B cell (primary cell): ENCODE results near the gene MSLN. TPM values are rescaled to one million over a fixed set of nuclear protein-coding genes. Genes with fewer than 3 reads are reported as not detected.

Source experiments
- ATAC-seq: fragments of 200-7000 bp; cut with Tn5 transposase; one replicate; pipeline ENCODE4 v1.10.0; 2021; ENCODE audit warnings: low read depth, mild to moderate bottlenecking, moderate number of reproducible peaks, moderate library complexity
- CTCF ChIA-PET: fragments of 350-600 bp; sonication (Branson Sonifier 250); formaldehyde crosslinking; loops from one replicate; lab custom pipeline; 2021; ENCODE audit warnings: antibody characterized with exemption, inconsistent platforms; lab: Charles Lee
- POLR2A ChIA-PET: fragments of 350-600 bp; sonication (Branson Sonifier 250); formaldehyde crosslinking; loops from one replicate; lab custom pipeline; 2021; ENCODE audit warnings: antibody characterized with exemption; lab: Charles Lee
- DNase-seq: peaks from one replicate; pipeline ENCODE4 v3.0.0; 2013
- H2AFZ ChIP-seq: 2 replicates; pipeline ENCODE4 v1.6.1; 2012; ENCODE audit warnings: mild to moderate bottlenecking, low read depth, low read length; ENCODE audit not compliant: insufficient read depth, poor library complexity, severe bottlenecking
- H3K27ac ChIP-seq, 2 donors: 1 replicate in 1 of 2; 2 replicates in 1 of 2; pipeline ENCODE4 v1.5.1; 2012 to 2013; ENCODE audit warnings: low read length in 2 of 2, mild to moderate bottlenecking in 2 of 2, moderate library complexity in 1 of 2
- H3K27me3 ChIP-seq, 4 experiments: fragments of 200-600 bp in 1 of 4; sonication (generic) in 1 of 4; replicated peaks in 1 of 4; 1 replicate in 2 of 4; 2 replicates in 2 of 4; pipeline versions ENCODE4 v1.6.1 to v1.7.0; 2013 to 2016; ENCODE audit warnings: low read length in 3 of 4, mild to moderate bottlenecking in 2 of 4, mixed read lengths in 1 of 4, moderate library complexity in 1 of 4; ENCODE audit not compliant: insufficient read depth in 4 of 4, control insufficient read depth in 3 of 4; ENCODE audit errors: control extremely low read depth in 1 of 4
- H3K36me3 ChIP-seq, 2 experiments: replicated peaks in 1 of 2; 1 replicate in 1 of 2; 2 replicates in 1 of 2; pipeline versions ENCODE4 v1.6.1 to v1.7.1; 2013; ENCODE audit warnings: low read length in 1 of 2; ENCODE audit not compliant: insufficient read depth in 2 of 2, control insufficient read depth in 1 of 2; ENCODE audit errors: control extremely low read depth in 1 of 2, extremely low read depth in 1 of 2
- H3K4me1 ChIP-seq, 2 donors: fragments of 200-600 bp in 1 of 2; sonication (generic) in 1 of 2; 1 replicate in 1 of 2; 2 replicates in 1 of 2; pipeline versions ENCODE4 v1.5.1 to v1.6.1; 2013 to 2017; ENCODE audit warnings: low read length in 2 of 2; ENCODE audit not compliant: control insufficient read depth in 2 of 2, insufficient read depth in 2 of 2
- H3K4me2 ChIP-seq: replicated peaks from 2 replicates; pipeline ENCODE3; 2012; ENCODE audit warnings: mild to moderate bottlenecking, low read depth, low read length; ENCODE audit not compliant: poor library complexity, severe bottlenecking
- H3K4me3 ChIP-seq, 5 experiments: fragments of 200-600 bp in 1 of 5; sonication (generic) in 1 of 5; 1 replicate in 3 of 5; 2 replicates in 2 of 5; pipeline versions ENCODE4 v1.5.1 to v1.7.0; 2011 to 2016; ENCODE audit warnings: low read length in 4 of 5, mild to moderate bottlenecking in 4 of 5, low read depth in 2 of 5, control low read depth in 1 of 5, moderate library complexity in 1 of 5; ENCODE audit not compliant: insufficient read depth in 1 of 5; ENCODE audit errors: control extremely low read depth in 1 of 5, extremely low read depth in 1 of 5
- H3K79me2 ChIP-seq: fragments of 200-600 bp; sonication (generic); one replicate; pipeline ENCODE4 v1.6.0; 2016; ENCODE audit warnings: low read length; ENCODE audit not compliant: control insufficient read depth, insufficient read depth
- H3K9ac ChIP-seq: fragments of 200-600 bp; sonication (generic); 2 replicates; pipeline ENCODE4 v1.6.1; 2017; ENCODE audit warnings: mild to moderate bottlenecking, low read length, moderate library complexity
- H3K9me3 ChIP-seq, 3 donors: one replicate each; pipeline versions ENCODE4 v1.6.1 to v1.7.1; 2013; ENCODE audit warnings: low read length in 2 of 3; ENCODE audit not compliant: control insufficient read depth in 2 of 3, insufficient read depth in 1 of 3; ENCODE audit errors: control extremely low read depth in 1 of 3
- H4K20me1 ChIP-seq: 2 replicates; pipeline ENCODE4 v1.6.0; 2012; ENCODE audit warnings: mild to moderate bottlenecking, low read length; ENCODE audit not compliant: insufficient read depth, control insufficient read depth, poor library complexity, severe bottlenecking
- H3K27ac Mint-ChIP-seq: one replicate; pipeline ENCODE4 v1.8.0; 2021; ENCODE audit warnings: mixed read lengths
- H3K27me3 Mint-ChIP-seq: one replicate; pipeline ENCODE4 v1.8.0; 2021; ENCODE audit warnings: mixed read lengths
- H3K4me1 Mint-ChIP-seq: one replicate; pipeline ENCODE4 v1.8.0; 2021; ENCODE audit warnings: mixed read lengths
- H3K4me3 Mint-ChIP-seq: one replicate; pipeline ENCODE4 v1.8.0; 2021; ENCODE audit warnings: mixed read lengths
- H3K9me3 Mint-ChIP-seq: one replicate; pipeline ENCODE4 v1.8.0; 2022; ENCODE audit warnings: mixed read lengths; ENCODE audit not compliant: insufficient read depth
- EZH2 ChIP-seq: IDR thresholded peaks from 2 replicates; pipeline ENCODE4 v1.6.1; 2012; ENCODE audit warnings: borderline replicate concordance, low read depth, mild to moderate bottlenecking, moderate library complexity, low read length; ENCODE audit not compliant: insufficient read depth, poor library complexity, severe bottlenecking
- WGBS: methylation state at CpG from one replicate; pipeline ENCODE4 v1.1.5; 2013; ENCODE audit warnings: missing lambda C conversion rate; ENCODE audit not compliant: insufficient coverage; 5-methylcytosine and 5-hydroxymethylcytosine counted together
- intact Hi-C: fragments of 100-400 bp; cut with micrococcal nuclease; formaldehyde crosslinking; loops from one replicate; pipeline ENCODE4 v1.10.0; 2022
- polyA plus RNA-seq: library from polyadenylated mRNA; depleted of rRNA; stranded (reverse); fragments of >200 nt; gene quantifications from 2 replicates; pipeline ENCODE4 v1.2.3, GENCODE V29; 2012
- total RNA-seq, 2 donors: library from RNA; stranded (reverse); fragments of 120-200 nt in 1 of 2; gene quantifications; 1 replicate in 1 of 2; 2 replicates in 1 of 2; pipeline versions ENCODE4 v1.2.3 to v1.2.4, GENCODE V29; 2013 to 2022
- TF ChIP-seq, protein P1 (sequence below): fragments of 200-600 bp; IDR thresholded peaks from one replicate; pipeline ENCODE4 v1.8.0; 2022; ENCODE audit warnings: antibody characterized with exemption, mild to moderate bottlenecking

The MSLN gene
- total and polyA plus RNA-seq, 2 donors (not counting 1 experiment from before 2014, with no cell fraction given): not detected

DNA sequence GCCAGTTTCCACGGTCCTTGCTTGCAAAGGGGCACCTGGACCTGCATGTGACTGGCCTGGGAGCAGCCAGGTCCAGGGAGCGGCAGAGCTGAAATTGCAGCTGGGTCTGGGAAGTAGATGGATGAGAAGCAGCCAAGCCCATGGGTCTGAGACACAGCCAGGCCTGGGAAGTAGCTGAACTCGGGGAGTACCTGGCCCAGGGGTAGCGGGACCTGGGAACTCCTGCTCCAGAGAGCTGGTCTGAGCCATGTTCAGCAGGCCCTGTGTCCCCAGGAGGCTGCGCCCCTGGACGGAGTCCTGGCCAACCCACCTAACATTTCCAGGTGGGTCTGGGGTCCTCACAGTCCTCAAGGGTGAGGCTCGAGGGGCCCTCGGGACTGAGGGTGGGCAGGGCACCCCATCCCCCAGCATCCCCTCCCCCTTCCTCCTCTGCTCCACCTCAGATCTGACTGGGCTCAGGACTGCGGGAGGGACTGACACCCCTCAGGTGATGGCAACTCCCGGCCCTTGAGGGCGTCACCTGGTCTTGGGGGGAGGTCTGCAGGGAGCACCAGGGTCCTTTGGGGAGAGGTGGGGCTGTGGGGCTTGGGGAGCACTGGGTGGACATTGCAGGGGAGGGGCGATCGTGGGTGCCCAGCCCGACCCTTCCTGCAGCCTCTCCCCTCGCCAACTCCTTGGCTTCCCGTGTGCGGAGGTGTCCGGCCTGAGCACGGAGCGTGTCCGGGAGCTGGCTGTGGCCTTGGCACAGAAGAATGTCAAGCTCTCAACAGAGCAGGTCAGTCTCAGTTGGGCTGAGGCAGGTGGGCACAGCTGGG is 3.0 kb downstream of the MSLN start:
- no peak overlapping the region for H3K27ac ChIP-seq
- CTCF ChIA-PET: interaction anchor here (0.5 kb wide), 1 partner anchor 14 kb away, joined by 3 read pairs; no protein-coding TSS in a partner anchor
- no peak for TF ChIP-seq EZH2
- TF ChIP-seq, protein P1, sequence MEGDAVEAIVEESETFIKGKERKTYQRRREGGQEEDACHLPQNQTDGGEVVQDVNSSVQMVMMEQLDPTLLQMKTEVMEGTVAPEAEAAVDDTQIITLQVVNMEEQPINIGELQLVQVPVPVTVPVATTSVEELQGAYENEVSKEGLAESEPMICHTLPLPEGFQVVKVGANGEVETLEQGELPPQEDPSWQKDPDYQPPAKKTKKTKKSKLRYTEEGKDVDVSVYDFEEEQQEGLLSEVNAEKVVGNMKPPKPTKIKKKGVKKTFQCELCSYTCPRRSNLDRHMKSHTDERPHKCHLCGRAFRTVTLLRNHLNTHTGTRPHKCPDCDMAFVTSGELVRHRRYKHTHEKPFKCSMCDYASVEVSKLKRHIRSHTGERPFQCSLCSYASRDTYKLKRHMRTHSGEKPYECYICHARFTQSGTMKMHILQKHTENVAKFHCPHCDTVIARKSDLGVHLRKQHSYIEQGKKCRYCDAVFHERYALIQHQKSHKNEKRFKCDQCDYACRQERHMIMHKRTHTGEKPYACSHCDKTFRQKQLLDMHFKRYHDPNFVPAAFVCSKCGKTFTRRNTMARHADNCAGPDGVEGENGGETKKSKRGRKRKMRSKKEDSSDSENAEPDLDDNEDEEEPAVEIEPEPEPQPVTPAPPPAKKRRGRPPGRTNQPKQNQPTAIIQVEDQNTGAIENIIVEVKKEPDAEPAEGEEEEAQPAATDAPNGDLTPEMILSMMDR: no peak

DNA sequence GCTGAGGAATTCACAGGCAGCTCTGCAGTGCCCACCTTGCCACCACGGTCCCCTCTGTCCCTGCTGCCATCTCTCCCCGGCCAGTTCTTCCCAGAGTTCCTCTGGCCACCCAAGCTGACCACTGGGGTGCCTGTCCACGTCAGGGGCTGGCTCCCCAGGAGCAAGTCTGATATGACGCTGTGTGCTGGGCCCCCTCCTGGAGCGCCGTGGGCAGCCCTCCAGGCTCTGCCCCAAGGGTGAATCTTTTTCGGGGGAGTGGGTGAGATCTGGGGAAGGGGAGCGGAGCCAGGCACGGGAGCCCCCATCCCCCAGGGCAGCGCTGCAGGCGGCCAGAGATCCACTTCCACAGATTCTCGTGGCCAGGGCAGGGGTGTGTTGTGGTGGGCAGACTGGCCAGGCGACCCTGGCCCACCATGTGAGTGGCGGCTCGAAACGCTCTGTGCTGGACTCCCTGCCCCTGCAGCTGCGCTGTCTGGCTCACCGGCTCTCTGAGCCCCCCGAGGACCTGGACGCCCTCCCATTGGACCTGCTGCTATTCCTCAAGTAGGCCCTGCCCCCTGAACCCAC is 3.7 kb downstream of the MSLN start:
- no peak overlapping the region for H3K4me3 Mint-ChIP-seq
- no peaks in the 10 kb centered on the region for H3K9me3 Mint-ChIP-seq
- peaks cover 0 to under 1% (median 0%) of the 10 kb centered on the region in 4 experiments for H3K27me3 ChIP-seq
- no peak overlapping the region for H3K27ac Mint-ChIP-seq
- peaks cover 0 to under 1% of the 10 kb centered on the region in 2 donors for H3K4me1 ChIP-seq
- H3K79me2 ChIP-seq: no peaks in the 10 kb centered on the region
- no peak overlapping the region for H3K4me3 ChIP-seq
- TF ChIP-seq EZH2: no peak
- TF ChIP-seq, protein P1: no peak
- H4K20me1 ChIP-seq: no peaks in the 10 kb centered on the region
- no peaks in the 10 kb centered on the region for H3K4me1 Mint-ChIP-seq
- 79% methylated on average over 17 of the region's 20 CpGs for WGBS
- no peak overlapping the region for H2AFZ ChIP-seq
- H3K9me3 ChIP-seq: no peaks in the 10 kb centered on the region
- no peak overlapping the region for H3K4me2 ChIP-seq
- H3K9ac ChIP-seq: no peak overlapping the region
- intact Hi-C loops: no loop called here
- DNase-seq: no peak
- CTCF ChIA-PET: no interaction called here
- POLR2A ChIA-PET: no interaction called here
- no peak for ATAC-seq
- no peak overlapping the region for H3K27ac ChIP-seq
- no peaks in the 10 kb centered on the region for H3K36me3 ChIP-seq
- H3K27me3 Mint-ChIP-seq: peaks cover 3% of the 10 kb centered on the region

More for the DNA sequence above, 3.0 kb downstream of the MSLN start:
- Histone ChIP-seq H2AFZ (no peak overlapping the region), H3K9ac (no peak overlapping the region), H4K20me1 (no peaks in the 10 kb centered on the region), H3K4me3 (no peak overlapping the region), H3K4me2 (no peak overlapping the region), H3K4me1 (no peaks in the 10 kb centered on the region), H3K9me3 (no peaks in the 10 kb centered on the region), H3K36me3 (no peaks in the 10 kb centered on the region), H3K27me3 (no peaks in the 10 kb centered on the region), H3K79me2 (no peaks in the 10 kb centered on the region)
- Mint-ChIP-seq H3K27me3 (peaks cover 3% of the 10 kb centered on the region), H3K4me1 (no peaks in the 10 kb centered on the region), H3K4me3 (no peak overlapping the region), H3K9me3 (no peaks in the 10 kb centered on the region), H3K27ac (no peak overlapping the region)
- no peak for DNase-seq
- POLR2A ChIA-PET: no interaction called here
- intact Hi-C loops: no loop called here
- no peak for ATAC-seq
- WGBS: 92% methylated on average over 17 of the region's 21 CpGs
